ENCODE measurements around the gene TMEM208. TPM values are rescaled to one million over a fixed set of nuclear protein-coding genes. Genes with fewer than 3 reads are reported as not detected.
A peak's percentile ranks its signal among the peaks of the same experiment; 100 is the strongest.

Gene TMEM208
- total RNA-seq, 6 donors from 2014 or later = 21.1 to 50.6 (median 48.5) TPM

DNA sequence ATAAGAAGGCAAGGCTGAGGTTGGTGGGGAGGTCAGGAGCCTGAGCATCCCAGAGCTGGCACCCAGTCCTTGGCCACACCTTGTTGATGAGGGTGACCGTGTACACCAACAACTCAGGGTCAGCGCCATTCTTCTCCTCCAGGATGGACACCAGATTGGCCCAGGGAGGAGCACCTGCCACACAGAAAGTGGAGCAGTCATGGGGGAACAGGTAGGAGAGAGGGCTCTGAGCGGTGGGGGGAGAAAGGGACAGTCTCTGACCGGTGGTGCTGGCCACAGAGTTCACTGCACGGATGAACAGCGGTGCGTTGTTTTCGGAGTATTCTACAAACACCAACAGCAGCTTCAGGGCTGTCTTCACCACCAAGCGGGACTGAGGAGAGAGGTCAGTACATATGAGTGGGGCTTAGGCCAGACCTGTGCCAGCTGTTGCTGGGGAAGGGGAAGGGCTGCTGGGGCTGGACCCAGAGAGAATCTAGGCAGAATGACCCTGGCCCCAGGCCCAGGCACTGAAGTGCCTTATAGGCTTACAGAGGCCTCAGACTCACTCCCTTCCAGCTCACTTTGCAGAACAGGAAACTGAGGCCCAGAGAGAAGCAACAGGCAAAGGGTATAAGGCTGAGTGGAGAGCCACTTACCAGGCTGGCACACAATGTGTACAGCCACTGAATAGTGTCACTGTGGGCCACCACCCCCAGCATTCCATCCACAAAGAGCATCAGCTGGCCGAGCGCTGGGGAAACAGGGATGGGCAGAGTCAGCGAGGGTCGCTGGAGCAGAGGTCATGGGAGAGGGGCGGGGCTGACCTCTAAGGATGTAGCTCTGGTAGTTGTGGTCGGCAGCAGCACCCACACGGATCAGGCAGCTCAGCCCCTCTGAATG lies 10.7 kb downstream of the TMEM208 start:
- Histone ChIP-seq H3K27me3 (no peaks in the 10 kb centered on the region), H3K36me3 (peaks cover 53 to 74% (median 67%) of the 10 kb centered on the region in 4 donors), H3K27ac (peak overlapping the region in 1 of 4 donors; percentile 46), H3K4me3 (no peak overlapping the region), H3K9me3 (no peaks in the 10 kb centered on the region), H3K4me1 (peaks cover 32 to 52% (median 39%) of the 10 kb centered on the region in 4 donors)
- 84 to 87% methylated on average over 15 to 16 of the region's 16 CpGs for WGBS, 2 donors
- TF ChIP-seq POLR2AphosphoS5 (IDR thresholded peaks at IDR 0.05) (no peak), POLR2A (IDR thresholded peaks at IDR 0.05) (no peak), EP300 (IDR thresholded peaks at IDR 0.05) (no peak)
- TF ChIP-seq, protein P1, sequence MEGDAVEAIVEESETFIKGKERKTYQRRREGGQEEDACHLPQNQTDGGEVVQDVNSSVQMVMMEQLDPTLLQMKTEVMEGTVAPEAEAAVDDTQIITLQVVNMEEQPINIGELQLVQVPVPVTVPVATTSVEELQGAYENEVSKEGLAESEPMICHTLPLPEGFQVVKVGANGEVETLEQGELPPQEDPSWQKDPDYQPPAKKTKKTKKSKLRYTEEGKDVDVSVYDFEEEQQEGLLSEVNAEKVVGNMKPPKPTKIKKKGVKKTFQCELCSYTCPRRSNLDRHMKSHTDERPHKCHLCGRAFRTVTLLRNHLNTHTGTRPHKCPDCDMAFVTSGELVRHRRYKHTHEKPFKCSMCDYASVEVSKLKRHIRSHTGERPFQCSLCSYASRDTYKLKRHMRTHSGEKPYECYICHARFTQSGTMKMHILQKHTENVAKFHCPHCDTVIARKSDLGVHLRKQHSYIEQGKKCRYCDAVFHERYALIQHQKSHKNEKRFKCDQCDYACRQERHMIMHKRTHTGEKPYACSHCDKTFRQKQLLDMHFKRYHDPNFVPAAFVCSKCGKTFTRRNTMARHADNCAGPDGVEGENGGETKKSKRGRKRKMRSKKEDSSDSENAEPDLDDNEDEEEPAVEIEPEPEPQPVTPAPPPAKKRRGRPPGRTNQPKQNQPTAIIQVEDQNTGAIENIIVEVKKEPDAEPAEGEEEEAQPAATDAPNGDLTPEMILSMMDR (IDR thresholded peaks at IDR 0.05) = no peak
- DNase-seq = no peak
- ATAC-seq (ENCODE audit: low FRiP score in 2 of 2) = no peak

DNA sequence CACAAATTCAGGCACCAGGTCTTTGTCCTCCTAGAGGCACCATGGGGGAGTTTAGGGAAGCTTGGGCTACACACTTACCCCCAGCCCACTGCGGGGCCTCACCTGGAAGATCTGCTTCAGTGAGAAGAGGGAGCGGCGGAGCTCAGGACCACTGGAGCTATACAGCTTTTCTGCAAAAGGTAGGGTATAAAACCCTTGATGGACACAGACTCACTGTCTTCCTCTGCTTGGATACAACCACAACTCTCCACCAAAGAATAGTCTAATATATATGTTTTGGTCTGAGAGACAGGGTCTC lies 11.3 kb downstream of the TMEM208 start:
- H3K27ac ChIP-seq = peak overlapping the region in 2 of 4 donors; percentile 46 to 95
- peaks cover 38 to 58% (median 45%) of the 10 kb centered on the region in 4 donors for H3K4me1 ChIP-seq
- ATAC-seq (ENCODE audit: low FRiP score in 2 of 2) (no peak), DNase-seq (no peak)
- TF ChIP-seq EP300 (IDR thresholded peaks at IDR 0.05) (no peak), POLR2AphosphoS5 (IDR thresholded peaks at IDR 0.05) (no peak), POLR2A (IDR thresholded peaks at IDR 0.05) (no peak)
- TF ChIP-seq, protein P1 (IDR thresholded peaks at IDR 0.05) = no peak
- peaks cover 51 to 68% (median 61%) of the 10 kb centered on the region in 4 donors for H3K36me3 ChIP-seq
- no peaks in the 10 kb centered on the region for H3K27me3 ChIP-seq
- H3K9me3 ChIP-seq = no peaks in the 10 kb centered on the region
- H3K4me3 ChIP-seq = no peak overlapping the region
- 97 to 100% methylated on average over 3 of the region's 3 CpGs for WGBS, 2 donors

DNA sequence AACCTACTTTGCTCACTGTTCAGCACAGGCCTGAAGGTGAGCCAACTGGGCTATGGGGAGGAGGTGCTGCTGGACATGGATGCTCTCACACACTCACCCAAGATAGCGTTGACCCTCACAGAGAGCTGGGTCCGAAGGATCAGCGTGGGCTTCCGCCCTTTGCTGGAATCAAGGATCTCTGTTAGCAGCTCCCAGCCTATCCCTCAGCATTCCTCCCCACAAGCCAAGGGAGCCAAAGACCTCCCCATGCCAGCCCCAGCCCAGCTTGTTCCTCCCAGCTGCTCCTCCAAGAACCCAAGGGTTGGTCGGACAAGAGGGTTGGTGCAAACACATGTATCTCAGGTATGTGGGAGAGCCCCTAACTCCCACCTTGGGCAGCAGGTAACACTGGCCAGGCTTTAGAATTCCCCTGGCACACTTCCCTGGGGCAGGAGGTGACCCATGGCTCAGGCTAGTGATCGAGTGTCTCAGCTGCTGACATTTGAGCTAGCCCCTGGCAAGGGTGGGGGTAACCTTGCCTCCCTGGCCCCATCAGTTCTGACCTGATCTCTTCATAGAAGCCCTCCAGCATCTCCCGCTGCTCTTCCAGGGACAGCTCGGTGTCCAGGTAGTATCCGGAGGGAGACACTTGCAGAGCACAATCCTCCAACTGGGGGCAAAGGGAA lies 12.0 kb downstream of the TMEM208 start:
- ATAC-seq (ENCODE audit: low FRiP score in 2 of 2) = no peak
- peaks cover 44 to 61% (median 54%) of the 10 kb centered on the region in 4 donors for H3K36me3 ChIP-seq
- peaks cover 45 to 65% (median 52%) of the 10 kb centered on the region in 4 donors for H3K4me1 ChIP-seq
- no peaks in the 10 kb centered on the region for H3K27me3 ChIP-seq
- TF ChIP-seq POLR2AphosphoS5 (IDR thresholded peaks at IDR 0.05) (no peak), EP300 (IDR thresholded peaks at IDR 0.05) (no peak), POLR2A (IDR thresholded peaks at IDR 0.05) (no peak)
- TF ChIP-seq, protein P1 (IDR thresholded peaks at IDR 0.05) = no peak
- WGBS, 2 donors = 81 to 84% methylated on average over 6 to 9 of the region's 9 CpGs
- H3K27ac ChIP-seq = peak overlapping the region; percentile 93 to 96 (median 95)
- DNase-seq = no peak
- H3K4me3 ChIP-seq = no peak overlapping the region
- no peaks in the 10 kb centered on the region for H3K9me3 ChIP-seq

DNA sequence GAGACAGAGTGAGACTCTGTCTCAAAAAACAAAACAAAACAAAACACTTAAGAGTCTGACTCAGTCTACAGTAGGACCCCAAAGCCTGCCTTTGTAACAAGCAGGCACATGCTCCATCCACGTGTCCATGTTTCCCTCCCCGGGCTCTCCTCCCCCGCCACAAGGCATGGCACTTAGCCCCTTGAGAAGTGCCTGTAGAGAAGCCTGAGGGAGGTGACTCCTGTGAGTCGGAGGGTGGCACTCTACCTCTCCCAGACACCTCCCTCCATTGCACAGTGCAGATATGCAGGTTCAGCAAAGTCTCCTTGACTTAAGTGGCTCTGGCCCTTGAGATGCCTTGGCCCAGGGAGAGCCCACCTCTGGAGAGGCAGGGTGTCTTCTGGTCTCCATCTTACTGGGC lies 13.6 kb downstream of the TMEM208 start:
- Histone ChIP-seq H3K36me3 (peaks cover 30 to 45% (median 38%) of the 10 kb centered on the region in 4 donors), H3K27ac (peak overlapping the region; percentile 93 to 96 (median 95)), H3K4me1 (peaks cover 61 to 80% (median 68%) of the 10 kb centered on the region in 4 donors), H3K4me3 (no peak overlapping the region), H3K27me3 (no peaks in the 10 kb centered on the region), H3K9me3 (no peaks in the 10 kb centered on the region)
- DNase-seq (peak in 1 of 2 donors; percentile 93), ATAC-seq (ENCODE audit: low FRiP score in 2 of 2) (peak; percentile 9 to 84)
- 35 to 54% methylated on average over 4 of the region's 4 CpGs for WGBS, 2 donors
- TF ChIP-seq, protein P1 (IDR thresholded peaks at IDR 0.05) = no peak
- TF ChIP-seq POLR2AphosphoS5 (IDR thresholded peaks at IDR 0.05) = peak; percentile 18
- TF ChIP-seq EP300 (IDR thresholded peaks at IDR 0.05) = peak in 1 of 4 donors; percentile 22
